ENCODE results near the gene SRXN1. TPM values are rescaled to one million over a fixed set of nuclear protein-coding genes. Genes with fewer than 3 reads are reported as not detected.

Gene SRXN1
- total and polyA plus RNA-seq, 9 of the 15 experiments (the other 6 are each of a cell fraction or from before 2014, with no cell fraction given) = 6.8 to 36.4 (median 21.6) TPM

DNA sequence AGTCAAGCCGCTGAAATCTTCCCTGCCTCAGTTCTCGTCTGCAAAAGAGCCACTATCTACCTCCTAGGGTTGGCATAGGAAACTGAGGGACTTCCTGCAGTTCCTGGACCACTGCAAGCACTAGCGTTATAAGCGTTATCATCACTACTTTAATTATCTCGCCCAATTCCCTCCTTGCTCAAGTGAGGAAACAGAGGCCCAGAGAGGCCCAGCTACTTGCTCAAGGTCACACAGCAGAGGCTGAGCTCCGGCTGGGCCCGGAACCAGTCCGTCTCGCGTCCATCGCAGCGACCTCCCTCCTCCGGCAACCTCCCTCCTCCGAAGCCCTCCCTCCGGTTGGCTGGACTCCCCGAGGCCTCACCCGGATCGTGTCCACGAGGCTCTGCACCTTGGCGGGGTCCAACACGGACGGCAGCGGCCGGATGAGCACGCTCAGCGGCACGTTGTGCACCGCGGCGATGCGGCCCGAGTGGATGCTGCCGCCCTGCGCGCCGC lies 338 bp downstream of the SRXN1 start (continued):
- no peak for TF ChIP-seq GABPB2 (CRISPR knock-in tag; conservative IDR thresholded peaks at IDR 0.05)
- TF ChIP-seq ARID4B (CRISPR knock-in tag; IDR thresholded peaks at IDR 0.05) = peak; percentile 44
- TF ChIP-seq ZNF431 (CRISPR knock-in tag; IDR thresholded peaks at IDR 0.05) = 0 out of 2 replicates have a peak, but pooled peaks have one; percentile 57
- TF ChIP-seq ZNF12 (CRISPR knock-in tag; IDR thresholded peaks at IDR 0.05) = no peak
- no peak for TF ChIP-seq TAF7 (tag; IDR thresholded peaks at IDR 0.05)
- TF ChIP-seq HMGN3 (IDR thresholded peaks at IDR 0.05; ENCODE audit: borderline replicate concordance, extremely low read depth, insufficient read length, low read depth, low read length) = peak; percentile 7
- peak; percentile 62 for TF ChIP-seq RBBP5 (IDR thresholded peaks at IDR 0.05; ENCODE audit: borderline replicate concordance, insufficient read depth, low read length, poor library complexity, severe bottlenecking)
- no peak for TF ChIP-seq RAD21 (CRISPR knock-in tag; conservative IDR thresholded peaks at IDR 0.05 in 1 of 2, IDR thresholded peaks at IDR 0.05 in 1 of 2)
- TF ChIP-seq U2AF2 (optimal IDR thresholded peaks at IDR 0.05; ENCODE audit: low read depth, low read length) = no peak
- TF ChIP-seq ZFX (CRISPR knock-in tag; IDR thresholded peaks at IDR 0.05) = peak; percentile 58; the same call in 1 of the 2 replicates
- peak; percentile 74 for TF ChIP-seq CBX1 (IDR thresholded peaks at IDR 0.05; ENCODE audit: low read depth)
- peak; percentile 59; the same call in 1 of the 2 replicates for TF ChIP-seq ADNP (tag; IDR thresholded peaks at IDR 0.05)
- peak in 1 of 2 experiments; percentile 89; a peak in 1 of 4 replicates for TF ChIP-seq RCOR1 (IDR thresholded peaks at IDR 0.05; ENCODE audit: borderline replicate concordance in 1 of 2, low read depth in 2 of 2, low read length in 2 of 2)
- no peak for TF ChIP-seq KLF10 (CRISPR knock-in tag; IDR thresholded peaks at IDR 0.05)
- no peak for TF ChIP-seq HDAC8 (tag; IDR thresholded peaks at IDR 0.05)
- TF ChIP-seq YBX1 (IDR thresholded peaks at IDR 0.05) = no peak
- TF ChIP-seq HDGF (IDR thresholded peaks at IDR 0.05) = 0 out of 2 replicates have a peak, but pooled peaks have one; percentile 43
- TF ChIP-seq HDAC2 (IDR thresholded peaks at IDR 0.05) = peak; percentile 90
- TF ChIP-seq IRF9 (tag; IDR thresholded peaks at IDR 0.05) = no peak
- peak; percentile 96 for TF ChIP-seq ZFP36 (IDR thresholded peaks at IDR 0.05; ENCODE audit: low read depth, low read length, partially characterized antibody)
- peak; percentile 66 for TF ChIP-seq RBM25 (IDR thresholded peaks at IDR 0.05; ENCODE audit: low read depth, low read length, severe bottlenecking)
- 0 out of 4 replicates have a peak, but pooled peaks of 1 of the 2 experiments have one; percentile 28 for TF ChIP-seq HDAC1 (IDR thresholded peaks at IDR 0.05)

Data from K562 (cell line).